Activated T-cell treated with anti-CD3 and anti-CD28 coated beads, Interleukin-2, amount 50 U/mL, for 72 hours (primary cell): Measurements from ENCODE around the gene C9orf153. TPM values are rescaled to one million over a fixed set of nuclear protein-coding genes. Genes with fewer than 3 reads are reported as not detected.

Experiments used
- ATAC-seq, 2 donors: fragments of 150-1000 bp; cut with Tn5 transposase; replicated peaks in 1 of 2; 2 replicates each; pipeline ENCODE4 v1.10.0; 2021; ENCODE audit warnings: moderate library complexity in 2 of 2, mild to moderate bottlenecking in 1 of 2
- DNase-seq, 2 donors: peaks; one replicate each; pipeline ENCODE4 v3.0.0; 2021 to 2022; ENCODE audit warnings: mixed read lengths in 1 of 2
- H3K27ac Mint-ChIP-seq: one replicate; pipeline ENCODE4 v1.8.0; 2022; ENCODE audit warnings: mild to moderate bottlenecking, moderate library complexity, mixed read lengths
- H3K27me3 Mint-ChIP-seq: one replicate; pipeline ENCODE4 v1.8.0; 2022; ENCODE audit warnings: low read depth, mixed read lengths
- H3K36me3 Mint-ChIP-seq, 2 donors: one replicate each; pipeline ENCODE4 v1.8.0; 2022; ENCODE audit warnings: mixed read lengths in 2 of 2, mild to moderate bottlenecking in 1 of 2; ENCODE audit not compliant: insufficient read depth in 2 of 2
- H3K4me1 Mint-ChIP-seq: one replicate; pipeline ENCODE4 v1.8.0; 2022; ENCODE audit warnings: low read depth, mixed read lengths
- H3K4me3 Mint-ChIP-seq, 2 donors: one replicate each; pipeline ENCODE4 v1.8.0; 2022; ENCODE audit warnings: mild to moderate bottlenecking in 2 of 2, mixed read lengths in 2 of 2, moderate library complexity in 2 of 2
- H3K9me3 Mint-ChIP-seq, 2 donors: one replicate each; pipeline ENCODE4 v1.8.0; 2022; ENCODE audit warnings: mixed read lengths in 2 of 2
- total RNA-seq, 2 donors: library from RNA; stranded (reverse); gene quantifications; one replicate each; pipeline ENCODE4 v1.2.3, GENCODE V29; 2022

Gene C9orf153
- total RNA-seq, 2 donors from 2014 or later, result 0.21 TPM; not detected in 1

DNA sequence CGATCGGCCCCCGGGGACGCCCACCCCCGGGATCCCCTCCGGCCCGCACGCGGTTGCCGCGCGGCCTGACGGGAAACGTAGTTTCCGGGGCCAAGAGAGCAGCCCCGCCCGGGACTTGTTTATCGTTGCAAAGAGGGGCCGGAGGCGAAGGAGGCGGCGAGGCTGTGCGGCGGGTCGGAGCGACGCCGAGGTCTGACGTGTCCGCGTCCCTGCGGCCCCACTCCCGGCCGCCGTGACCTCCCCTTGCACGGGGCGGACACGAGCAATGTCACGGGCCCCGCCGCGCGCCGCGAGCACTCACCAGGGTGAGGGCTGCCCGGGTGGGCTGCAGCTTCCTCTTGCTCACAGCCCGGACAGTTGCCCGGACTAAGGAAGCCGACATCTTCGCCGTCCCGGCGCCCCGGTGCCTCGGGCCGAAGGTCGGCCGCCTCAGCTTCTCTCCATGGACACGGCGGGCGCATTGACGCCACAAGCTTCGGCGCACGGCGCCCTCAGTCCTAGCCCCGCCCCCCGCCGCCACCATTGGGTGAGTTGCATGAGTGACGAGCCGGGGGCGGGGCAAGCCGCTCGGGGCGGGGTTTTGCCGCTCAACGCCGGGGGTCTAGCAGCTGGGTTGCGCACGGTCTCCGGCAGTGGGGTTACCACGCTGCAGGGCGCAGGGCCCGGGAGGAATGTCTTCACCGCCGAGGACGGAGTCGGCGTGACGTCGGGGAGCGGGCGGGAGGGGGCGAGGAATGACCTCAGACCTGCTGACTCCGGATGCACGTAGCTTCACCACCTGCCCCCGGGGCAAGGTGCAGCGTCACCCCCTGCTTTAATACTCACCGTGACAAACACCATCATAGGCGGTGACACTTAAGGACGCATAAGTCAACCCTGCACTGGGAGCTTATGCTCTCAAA lies 22.9 kb upstream of the C9orf153 start, which contains the start of gene ISCA1:
ISCA1 (minus strand) TSS at position 462 of the 902 bp plus-strand sequence; CDS start at position 382, 80 bp downstream.
- ATAC-seq (peak; percentile 83 to 85), DNase-seq (peak; percentile 96 to 99)
- H3K27ac Mint-ChIP-seq, result peak within 1 kb of the TSS; percentile 95
- peaks cover 41% of the 10 kb centered on the region for H3K4me1 Mint-ChIP-seq
- H3K36me3 Mint-ChIP-seq, result peaks cover 0 to 6% of the 10 kb centered on the region in 2 donors
- no peaks in the 10 kb centered on the region for H3K9me3 Mint-ChIP-seq
- H3K4me3 Mint-ChIP-seq, result peak within 1 kb of the TSS; percentile 93 to 95
- H3K27me3 Mint-ChIP-seq, result no peaks in the 10 kb centered on the region

DNA sequence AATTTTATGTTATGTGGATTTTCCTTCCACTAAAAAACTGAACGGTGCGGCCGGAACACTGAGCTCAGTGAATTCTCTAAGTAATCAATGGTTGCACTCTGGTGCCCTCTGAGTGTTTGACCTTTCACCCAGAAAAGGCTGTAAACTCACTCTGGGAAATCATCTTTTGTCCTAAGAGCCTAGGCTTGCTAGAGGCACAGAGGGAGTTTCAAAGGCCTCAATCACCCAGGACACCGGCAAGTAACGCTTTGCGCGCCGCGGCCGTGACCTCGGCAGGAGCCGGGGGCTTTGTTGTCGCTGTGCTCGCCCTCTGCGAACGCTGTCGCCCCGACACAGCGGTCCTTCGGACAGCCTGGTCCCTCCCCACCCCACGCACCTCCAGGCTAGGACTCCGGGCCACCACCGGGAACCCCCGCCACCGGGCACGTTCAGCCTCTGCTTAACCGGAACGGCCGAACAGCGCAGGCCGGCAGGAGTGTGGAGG lies 22.2 kb upstream of the C9orf153 start:
- no peak for ATAC-seq
- peak overlapping the region; percentile 93 to 95 for H3K4me3 Mint-ChIP-seq
- H3K9me3 Mint-ChIP-seq, result no peaks in the 10 kb centered on the region
- H3K4me1 Mint-ChIP-seq, result peaks cover 45% of the 10 kb centered on the region
- H3K27ac Mint-ChIP-seq, result peak overlapping the region; percentile 46
- H3K27me3 Mint-ChIP-seq, result no peaks in the 10 kb centered on the region
- peaks cover 0 to 6% of the 10 kb centered on the region in 2 donors for H3K36me3 Mint-ChIP-seq
- DNase-seq, result no peak

- peak overlapping the region; percentile 46 for H3K27ac Mint-ChIP-seq
- no peak for DNase-seq
- peak overlapping the region; percentile 93 to 95 for H3K4me3 Mint-ChIP-seq
Measured at GRCh38 chr9:86280580-86280979, 21.1 kb upstream of the C9orf153 start.

DNA sequence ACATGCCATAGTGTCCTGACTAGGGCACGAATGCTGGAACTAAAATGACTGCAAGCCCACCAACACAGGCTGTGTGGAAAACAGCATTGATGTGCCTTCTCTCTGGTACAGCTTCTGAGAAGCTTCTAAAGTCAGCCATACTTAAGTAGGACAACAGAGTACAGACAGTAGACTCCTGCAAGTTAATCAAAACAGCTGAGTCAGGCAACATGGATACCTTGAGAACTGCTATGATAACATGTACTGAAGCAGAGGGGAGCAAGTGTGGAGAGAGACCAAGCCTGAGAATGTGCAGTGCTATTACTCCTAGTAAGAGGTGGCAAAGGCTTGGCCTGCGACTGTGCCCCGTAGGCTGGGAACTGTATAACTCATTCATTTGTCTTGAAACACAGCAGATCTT lies 20.4 kb upstream of the C9orf153 start:
- DNase-seq, result no peak
- Mint-ChIP-seq H3K4me3 (peak overlapping the region; percentile 64 to 93), H3K27me3 (no peaks in the 10 kb centered on the region), H3K36me3 (peaks cover 0 to 6% of the 10 kb centered on the region in 2 donors), H3K9me3 (no peaks in the 10 kb centered on the region), H3K27ac (peak overlapping the region; percentile 22), H3K4me1 (peaks cover 45% of the 10 kb centered on the region)
- no peak for ATAC-seq

More at GRCh38 chr9:86280580-86280979, 21.1 kb upstream of the C9orf153 start:
- Mint-ChIP-seq H3K36me3 (peaks cover 0 to 6% of the 10 kb centered on the region in 2 donors), H3K4me1 (peaks cover 45% of the 10 kb centered on the region), H3K27me3 (no peaks in the 10 kb centered on the region), H3K9me3 (no peaks in the 10 kb centered on the region)
- no peak for ATAC-seq

DNA sequence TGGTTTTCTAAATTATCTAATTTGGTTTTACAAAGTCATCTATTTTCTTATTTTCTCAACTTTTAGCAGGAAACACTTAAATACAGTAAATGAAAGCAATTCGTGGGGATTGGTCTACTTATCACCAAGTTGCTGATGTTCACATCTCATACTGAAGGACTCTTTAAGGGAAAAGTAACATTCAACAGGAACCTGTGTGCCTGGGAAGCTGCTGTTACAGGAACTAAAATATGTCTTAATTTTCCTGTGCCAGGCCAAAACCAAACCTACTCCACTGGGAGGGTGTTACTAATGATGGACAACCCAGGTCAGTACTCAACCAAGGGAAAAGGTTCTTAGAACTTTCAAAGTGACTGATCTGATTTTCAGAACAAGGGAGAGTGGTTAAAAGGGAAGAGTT lies 17.6 kb upstream of the C9orf153 start:
- DNase-seq, result no peak

GRCh38 chr9:86275962-86276361 lies 16.5 kb upstream of the C9orf153 start:
- no peaks in the 10 kb centered on the region for H3K27me3 Mint-ChIP-seq
- H3K9me3 Mint-ChIP-seq, result peaks cover 0 to 2% of the 10 kb centered on the region in 2 donors
- DNase-seq (no peak), ATAC-seq (no peak)
- peaks cover 26% of the 10 kb centered on the region for H3K4me1 Mint-ChIP-seq
- H3K36me3 Mint-ChIP-seq, result peaks cover 4 to 19% of the 10 kb centered on the region in 2 donors
- no peak overlapping the region for H3K4me3 Mint-ChIP-seq
- no peak overlapping the region for H3K27ac Mint-ChIP-seq

More for the DNA sequence above, 17.6 kb upstream of the C9orf153 start:
- Mint-ChIP-seq H3K4me3 (no peak overlapping the region), H3K27me3 (no peaks in the 10 kb centered on the region), H3K4me1 (peaks cover 32% of the 10 kb centered on the region), H3K36me3 (peaks cover 2 to 14% of the 10 kb centered on the region in 2 donors), H3K27ac (no peak overlapping the region), H3K9me3 (peaks cover 0 to 2% of the 10 kb centered on the region in 2 donors)
- ATAC-seq, result no peak

- no peaks in the 10 kb centered on the region for H3K27me3 Mint-ChIP-seq
- ATAC-seq (no peak), DNase-seq (no peak)
- H3K9me3 Mint-ChIP-seq, result peaks cover 0 to 2% of the 10 kb centered on the region in 2 donors
- H3K27ac Mint-ChIP-seq, result no peak overlapping the region
- H3K4me1 Mint-ChIP-seq, result peaks cover 17% of the 10 kb centered on the region
- H3K4me3 Mint-ChIP-seq, result no peak overlapping the region
- peaks cover 4 to 19% of the 10 kb centered on the region in 2 donors for H3K36me3 Mint-ChIP-seq
Measured at GRCh38 chr9:86274821-86275643, 15.6 kb upstream of the C9orf153 start.

DNA sequence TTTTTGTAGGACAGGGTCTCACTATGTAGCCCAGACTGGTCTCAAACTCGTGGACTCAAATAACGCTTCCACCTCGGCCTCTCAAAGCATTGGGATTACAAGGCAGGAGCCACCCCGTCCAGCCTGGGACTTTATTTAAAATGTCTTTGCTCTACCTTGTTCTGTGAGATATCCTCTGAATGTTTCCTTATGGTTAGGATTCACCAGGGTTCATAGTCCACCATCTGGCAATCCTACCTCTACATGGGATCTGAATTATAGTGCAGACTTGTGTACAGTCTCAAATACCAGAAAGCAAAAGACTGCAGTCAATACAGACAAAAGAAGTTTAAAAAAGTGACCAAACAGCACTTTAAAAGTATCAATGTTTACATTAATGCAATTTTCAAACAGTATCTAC lies 12.8 kb upstream of the C9orf153 start:
- Mint-ChIP-seq H3K36me3 (peaks cover 4 to 16% of the 10 kb centered on the region in 2 donors), H3K4me1 (peaks cover 3% of the 10 kb centered on the region), H3K27me3 (no peaks in the 10 kb centered on the region), H3K27ac (no peak overlapping the region), H3K4me3 (no peak overlapping the region), H3K9me3 (peaks cover 0 to 2% of the 10 kb centered on the region in 2 donors)
- ATAC-seq (no peak), DNase-seq (no peak)

- no peaks in the 10 kb centered on the region for H3K27me3 Mint-ChIP-seq
- ATAC-seq, result no peak
- no peaks in the 10 kb centered on the region for H3K9me3 Mint-ChIP-seq
- H3K4me1 Mint-ChIP-seq, result no peaks in the 10 kb centered on the region
- peaks cover 0 to 10% of the 10 kb centered on the region in 2 donors for H3K36me3 Mint-ChIP-seq
- no peak for DNase-seq
- no peak overlapping the region for H3K27ac Mint-ChIP-seq
- H3K4me3 Mint-ChIP-seq, result no peak overlapping the region
Measured at GRCh38 chr9:86263876-86264275, 4.4 kb upstream of the C9orf153 start.

DNA sequence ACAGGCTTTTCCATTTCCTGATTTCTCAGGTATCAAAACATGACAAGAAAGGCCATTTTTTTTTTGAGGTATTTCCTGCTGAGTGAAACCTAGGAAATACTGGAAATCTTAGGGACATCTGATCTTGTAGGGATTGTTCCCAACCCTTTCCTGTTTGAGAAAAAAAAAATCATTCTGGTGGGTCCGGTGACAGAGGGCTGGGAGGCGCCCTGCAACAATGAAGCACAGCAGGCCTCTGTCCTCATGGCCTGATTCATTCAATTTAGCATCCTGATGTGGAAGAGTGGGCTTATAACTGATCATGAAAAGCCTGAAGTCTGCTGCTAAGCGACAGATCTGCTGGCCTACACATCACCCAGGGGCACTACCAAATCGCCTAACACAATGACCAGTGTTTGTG lies 3.0 kb upstream of the C9orf153 start:
- Mint-ChIP-seq H3K4me3 (no peak overlapping the region), H3K36me3 (peaks cover 0 to 10% of the 10 kb centered on the region in 2 donors), H3K9me3 (peaks cover 0 to 1% of the 10 kb centered on the region in 2 donors), H3K27me3 (no peaks in the 10 kb centered on the region), H3K27ac (no peak overlapping the region), H3K4me1 (no peaks in the 10 kb centered on the region)
- no peak for DNase-seq
- ATAC-seq, result no peak

- Mint-ChIP-seq H3K27me3 (no peaks in the 10 kb centered on the region), H3K4me1 (no peaks in the 10 kb centered on the region), H3K9me3 (peaks cover 2 to 4% of the 10 kb centered on the region in 2 donors), H3K4me3 (no peak overlapping the region), H3K27ac (no peak overlapping the region), H3K36me3 (peaks cover 0 to 1% of the 10 kb centered on the region in 2 donors)
- no peak for DNase-seq
- ATAC-seq, result no peak
Measured at GRCh38 chr9:86257391-86257790, 2.1 kb downstream of the C9orf153 start.

- no peak for ATAC-seq
- DNase-seq, result no peak
- no peaks in the 10 kb centered on the region for H3K4me1 Mint-ChIP-seq
- no peak overlapping the region for H3K27ac Mint-ChIP-seq
- H3K9me3 Mint-ChIP-seq, result peaks cover 4 to 5% of the 10 kb centered on the region in 2 donors
- H3K36me3 Mint-ChIP-seq, result peaks cover 1% of the 10 kb centered on the region in 2 donors
- H3K4me3 Mint-ChIP-seq, result no peak overlapping the region
- no peaks in the 10 kb centered on the region for H3K27me3 Mint-ChIP-seq
Measured at GRCh38 chr9:86256653-86257052, 2.8 kb downstream of the C9orf153 start.

DNA sequence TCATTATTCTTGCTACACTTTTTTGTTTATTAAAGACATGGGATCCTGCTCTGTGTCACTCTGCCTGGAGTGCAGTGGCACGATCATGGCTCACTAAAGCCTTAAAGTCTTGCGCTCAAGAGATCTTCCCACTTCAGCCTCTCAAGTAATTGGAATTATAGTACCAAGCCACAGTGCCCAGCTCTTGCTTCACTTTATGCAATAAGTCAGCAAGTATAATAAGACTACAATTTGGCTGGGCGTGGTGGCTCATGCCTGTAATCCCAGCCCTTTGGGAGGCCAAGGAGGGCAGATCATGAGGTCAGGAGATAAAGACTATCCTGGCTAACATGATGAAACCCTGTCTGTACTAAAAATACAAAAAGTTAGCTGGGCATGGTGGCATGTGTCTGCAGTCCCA lies 5.9 kb downstream of the C9orf153 start:
- no peak for ATAC-seq
- Mint-ChIP-seq H3K4me1 (no peaks in the 10 kb centered on the region), H3K36me3 (peaks cover 1 to 3% of the 10 kb centered on the region in 2 donors), H3K9me3 (peaks cover 4 to 5% of the 10 kb centered on the region in 2 donors), H3K27me3 (peaks cover 6% of the 10 kb centered on the region), H3K27ac (no peak overlapping the region), H3K4me3 (no peak overlapping the region)
- no peak for DNase-seq
